ENCODE data around the gene FAM20A.

- TF ChIP-seq EZH2 (IDR thresholded peaks at IDR 0.05; ENCODE audit: low read length, unreplicated experiment) (no peak), CTCF (conservative IDR thresholded peaks at IDR 0.05; ENCODE audit: low read depth, low read length) (no peak), EZH2phosphoT487 (IDR thresholded peaks at IDR 0.05; ENCODE audit: borderline replicate concordance, low read length) (no peak)
These were observed 34.8 kb downstream of the FAM20A start for GRCh38 chr17:68566442-68566738.
